Muscle of arm (tissue), 12 donors: ENCODE data around the gene CDH1. TPM values are rescaled to one million over a fixed set of nuclear protein-coding genes. Genes with fewer than 3 reads are reported as not detected.

Experiments
- DNase-seq: peaks from one replicate; pipeline ENCODE4 v3.0.0-alpha.2; 2013
- polyA plus RNA-seq, 12 donors: library from polyadenylated mRNA; unstranded; fragments of 120-200 nt; gene quantifications; one replicate each; pipeline ENCODE4 v1.2.1, GENCODE V29; 2013; ENCODE audit not compliant: insufficient read length in 12 of 12

CDH1 gene
- polyA plus RNA-seq, 12 donors: 1.4 to 69.6 (median 2.5) TPM; not detected in 1

- no peak for DNase-seq
Observed at GRCh38 chr16:68760671-68761275, 23.7 kb downstream of the CDH1 start.

- peak; percentile 52 for DNase-seq
Observed at GRCh38 chr16:68762996-68763756, 26.1 kb downstream of the CDH1 start.

GRCh38 chr16:68764862-68765261, 27.8 kb downstream of the CDH1 start:
- no peak for DNase-seq

GRCh38 chr16:68767581-68767980, 30.5 kb downstream of the CDH1 start:
- no peak for DNase-seq

- DNase-seq: no peak
Observed at GRCh38 chr16:68768175-68768574, 31.1 kb downstream of the CDH1 start.

- no peak for DNase-seq
Observed at GRCh38 chr16:68768771-68769170, 31.7 kb downstream of the CDH1 start.

- no peak for DNase-seq
Observed at GRCh38 chr16:68770671-68771070, 33.6 kb downstream of the CDH1 start.

GRCh38 chr16:68772030-68772681, 35.1 kb downstream of the CDH1 start:
- DNase-seq: no peak

- no peak for DNase-seq
Observed at GRCh38 chr16:68772871-68773270, 35.8 kb downstream of the CDH1 start.

GRCh38 chr16:68774982-68775634, 38.0 kb downstream of the CDH1 start:
- no peak for DNase-seq

GRCh38 chr16:68776821-68777485, 39.9 kb downstream of the CDH1 start:
- DNase-seq: no peak

- DNase-seq: no peak
Observed at GRCh38 chr16:68778551-68779231, 41.6 kb downstream of the CDH1 start.

GRCh38 chr16:68779891-68780290, 42.8 kb downstream of the CDH1 start:
- no peak for DNase-seq

- no peak for DNase-seq
Observed at GRCh38 chr16:68781784-68782183, 44.7 kb downstream of the CDH1 start.

GRCh38 chr16:68782198-68783174, 45.4 kb downstream of the CDH1 start:
- no peak for DNase-seq

GRCh38 chr16:68784226-68784625, 47.1 kb downstream of the CDH1 start:
- DNase-seq: no peak

GRCh38 chr16:68784721-68785120, 47.6 kb downstream of the CDH1 start:
- DNase-seq: no peak

GRCh38 chr16:68785715-68786114, 48.6 kb downstream of the CDH1 start:
- no peak for DNase-seq

- DNase-seq: peak; percentile 50
Observed at GRCh38 chr16:68786685-68787418, 49.8 kb downstream of the CDH1 start.
